ENCODE results near the gene NID1. TPM values are rescaled to one million over a fixed set of nuclear protein-coding genes. Genes with fewer than 3 reads are reported as not detected.
"Not testable (repeated sequence)": the region's sequence is repeated elsewhere in the genome, so short reads cannot be mapped to it uniquely, and the experiment has no call there.

NID1 gene
- total RNA-seq, 3 donors from 2014 or later = 60.3 to 288 (median 154) TPM

- Histone ChIP-seq H3K4me1 (no peaks in the 10 kb centered on the region), H3K27me3 (no peaks in the 10 kb centered on the region), H3K9me3 (no peaks in the 10 kb centered on the region), H3K36me3 (no peaks in the 10 kb centered on the region), H3K4me3 (no peak overlapping the region), H3K27ac (no peak overlapping the region)
- intact Hi-C loops (cut with DNase I; ENCODE audit: low total_unique reads) = no loop called here
- TF ChIP-seq POLR2A (IDR thresholded peaks at IDR 0.05) = no peak
- TF ChIP-seq CTCF (IDR thresholded peaks at IDR 0.05) = no peak
- no peak for TF ChIP-seq POLR2AphosphoS5 (IDR thresholded peaks at IDR 0.05)
- DNase-seq (ENCODE audit: low spot score in 2 of 2) = no peak
These were observed 14.1 kb upstream of the NID1 start for GRCh38 chr1:236078993-236079392.

- DNase-seq (ENCODE audit: low spot score in 2 of 2); H3K9me3 ChIP-seq; H3K27me3 ChIP-seq; H3K27ac ChIP-seq; H3K4me3 ChIP-seq; H3K36me3 ChIP-seq; H3K4me1 ChIP-seq; intact Hi-C loops (cut with DNase I; ENCODE audit: low total_unique reads): not testable (repeated sequence)
These were observed 13.2 kb upstream of the NID1 start for GRCh38 chr1:236078077-236078476.

- TF ChIP-seq POLR2AphosphoS5 (IDR thresholded peaks at IDR 0.05) (no peak), POLR2A (IDR thresholded peaks at IDR 0.05) (no peak), CTCF (IDR thresholded peaks at IDR 0.05) (no peak)
- no peak for DNase-seq (ENCODE audit: low spot score in 2 of 2)
- Histone ChIP-seq H3K36me3 (no peaks in the 10 kb centered on the region), H3K27ac (no peak overlapping the region), H3K9me3 (peaks cover 0 to 2% of the 10 kb centered on the region in 2 donors), H3K4me1 (no peaks in the 10 kb centered on the region), H3K4me3 (no peak overlapping the region), H3K27me3 (no peaks in the 10 kb centered on the region)
- intact Hi-C loops (cut with DNase I; ENCODE audit: low total_unique reads) = no loop called here
These were observed 11.0 kb upstream of the NID1 start for GRCh38 chr1:236075848-236076247.

GRCh38 chr1:236073307-236073897, 8.5 kb upstream of the NID1 start:
- TF ChIP-seq POLR2AphosphoS5 (IDR thresholded peaks at IDR 0.05) (no peak), CTCF (IDR thresholded peaks at IDR 0.05) (no peak), POLR2A (IDR thresholded peaks at IDR 0.05) (no peak)
- Histone ChIP-seq H3K36me3 (no peaks in the 10 kb centered on the region), H3K27me3 (no peaks in the 10 kb centered on the region), H3K4me3 (no peak overlapping the region), H3K4me1 (no peaks in the 10 kb centered on the region), H3K9me3 (peaks cover 2 to 11% of the 10 kb centered on the region in 2 donors), H3K27ac (no peak overlapping the region)
- DNase-seq (ENCODE audit: low spot score in 2 of 2) = no peak
- intact Hi-C loops (cut with DNase I; ENCODE audit: low total_unique reads) = no loop called here

GRCh38 chr1:236072001-236072400, 7.1 kb upstream of the NID1 start:
- Histone ChIP-seq H3K27me3 (no peaks in the 10 kb centered on the region), H3K4me3 (no peak overlapping the region), H3K4me1 (no peaks in the 10 kb centered on the region), H3K36me3 (no peaks in the 10 kb centered on the region), H3K27ac (no peak overlapping the region), H3K9me3 (peaks cover 2 to 11% of the 10 kb centered on the region in 2 donors)
- no peak for DNase-seq (ENCODE audit: low spot score in 2 of 2)
- TF ChIP-seq CTCF (IDR thresholded peaks at IDR 0.05) (no peak), POLR2A (IDR thresholded peaks at IDR 0.05) (no peak), POLR2AphosphoS5 (IDR thresholded peaks at IDR 0.05) (no peak)
- intact Hi-C loops (cut with DNase I; ENCODE audit: low total_unique reads) = no loop called here

- intact Hi-C loops (cut with DNase I; ENCODE audit: low total_unique reads) = no loop called here
- TF ChIP-seq POLR2A (IDR thresholded peaks at IDR 0.05) (no peak), POLR2AphosphoS5 (IDR thresholded peaks at IDR 0.05) (no peak), CTCF (IDR thresholded peaks at IDR 0.05) (no peak)
- DNase-seq (ENCODE audit: low spot score in 2 of 2) = no peak
These were observed 5.9 kb upstream of the NID1 start for GRCh38 chr1:236070753-236071152.

More at GRCh38 chr1:236070753-236071152, 5.9 kb upstream of the NID1 start:
- Histone ChIP-seq H3K9me3 (peaks cover 2 to 11% of the 10 kb centered on the region in 2 donors), H3K27me3 (no peaks in the 10 kb centered on the region), H3K4me1 (no peaks in the 10 kb centered on the region), H3K27ac (no peak overlapping the region), H3K36me3 (no peaks in the 10 kb centered on the region), H3K4me3 (no peak overlapping the region)
